IMR-90 (cell line): Measurements from ENCODE around the gene KLF8.

Source experiments
- NFE2L2 ChIP-seq: fragments of 150-350 bp; IDR thresholded peaks from 2 replicates; pipeline ENCODE4 v1.6.1; 2016; ENCODE audit warnings: low read depth, mild to moderate bottlenecking, low read length
- POLR2A ChIP-seq: IDR thresholded peaks from 2 replicates; pipeline ENCODE4 v1.6.1; 2012; ENCODE audit warnings: mild to moderate bottlenecking, low read depth, low read length
- TF ChIP-seq, protein P1 (sequence below): conservative IDR thresholded peaks from 2 replicates; pipeline ENCODE4 v1.5.1; 2012; ENCODE audit warnings: mild to moderate bottlenecking, low read depth, low read length, improper control_type of control experiment

GRCh38 chrX:56222473-56223000 lies 9.6 kb upstream of the KLF8 start:
- TF ChIP-seq NFE2L2 (no peak), POLR2A (no peak)
- TF ChIP-seq, protein P1, sequence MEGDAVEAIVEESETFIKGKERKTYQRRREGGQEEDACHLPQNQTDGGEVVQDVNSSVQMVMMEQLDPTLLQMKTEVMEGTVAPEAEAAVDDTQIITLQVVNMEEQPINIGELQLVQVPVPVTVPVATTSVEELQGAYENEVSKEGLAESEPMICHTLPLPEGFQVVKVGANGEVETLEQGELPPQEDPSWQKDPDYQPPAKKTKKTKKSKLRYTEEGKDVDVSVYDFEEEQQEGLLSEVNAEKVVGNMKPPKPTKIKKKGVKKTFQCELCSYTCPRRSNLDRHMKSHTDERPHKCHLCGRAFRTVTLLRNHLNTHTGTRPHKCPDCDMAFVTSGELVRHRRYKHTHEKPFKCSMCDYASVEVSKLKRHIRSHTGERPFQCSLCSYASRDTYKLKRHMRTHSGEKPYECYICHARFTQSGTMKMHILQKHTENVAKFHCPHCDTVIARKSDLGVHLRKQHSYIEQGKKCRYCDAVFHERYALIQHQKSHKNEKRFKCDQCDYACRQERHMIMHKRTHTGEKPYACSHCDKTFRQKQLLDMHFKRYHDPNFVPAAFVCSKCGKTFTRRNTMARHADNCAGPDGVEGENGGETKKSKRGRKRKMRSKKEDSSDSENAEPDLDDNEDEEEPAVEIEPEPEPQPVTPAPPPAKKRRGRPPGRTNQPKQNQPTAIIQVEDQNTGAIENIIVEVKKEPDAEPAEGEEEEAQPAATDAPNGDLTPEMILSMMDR, result no peak
